Neural progenitor cell (in vitro differentiated cells): ENCODE results near the gene TAC4. TPM values are rescaled to one million over a fixed set of nuclear protein-coding genes. Genes with fewer than 3 reads are reported as not detected.

Source experiments
- DNase-seq: peaks from one replicate; pipeline ENCODE4 v3.0.0-alpha.2; 2016; ENCODE audit warnings: low spot score
- H2AFZ ChIP-seq: fragments of 200-600 bp; sonication (generic); replicated peaks from 2 replicates; pipeline ENCODE4 v1.6.1; 2016; ENCODE audit warnings: antibody characterized with exemption
- H3F3A ChIP-seq: fragments of 200-600 bp; sonication (generic); 2 replicates; pipeline ENCODE4 v1.6.1; 2016; ENCODE audit warnings: antibody characterized with exemption, low read depth
- H3K27ac ChIP-seq: fragments of 200-600 bp; sonication (generic); 2 replicates; pipeline ENCODE4 v1.5.1; 2016; ENCODE audit warnings: mild to moderate bottlenecking
- H3K27me3 ChIP-seq: fragments of 200-600 bp; sonication (generic); 2 replicates; pipeline ENCODE4 v1.6.1; 2016; ENCODE audit warnings: mild to moderate bottlenecking, moderate library complexity
- H3K36me3 ChIP-seq: fragments of 200-600 bp; sonication (generic); 2 replicates; pipeline ENCODE4 v1.5.1; 2016
- H3K4me1 ChIP-seq: fragments of 200-600 bp; sonication (generic); 2 replicates; pipeline ENCODE4 v1.6.1; 2016; ENCODE audit warnings: mixed run types
- H3K4me2 ChIP-seq: fragments of 200-600 bp; sonication (generic); 2 replicates; pipeline ENCODE4 v1.6.1; 2016
- H3K4me3 ChIP-seq: fragments of 200-600 bp; sonication (generic); 2 replicates; pipeline ENCODE4 v1.5.1; 2016
- H3K79me2 ChIP-seq: fragments of 200-600 bp; sonication (generic); 2 replicates; pipeline ENCODE4 v1.6.1; 2016; ENCODE audit warnings: low read depth
- H3K9ac ChIP-seq: fragments of 200-600 bp; sonication (generic); 2 replicates; pipeline ENCODE4 v1.6.1; 2016
- H3K9me3 ChIP-seq: fragments of 200-600 bp; sonication (generic); 2 replicates; pipeline ENCODE4 v1.5.1; 2016; ENCODE audit warnings: low read depth
- H4K20me1 ChIP-seq: fragments of 200-600 bp; sonication (generic); 2 replicates; pipeline ENCODE4 v1.6.1; 2016; ENCODE audit warnings: low read depth
- H3K27ac Mint-ChIP-seq: 3 replicates; pipeline ENCODE4 v1.8.0; 2021; ENCODE audit warnings: mixed read lengths
- H3K27me3 Mint-ChIP-seq: 2 replicates; pipeline ENCODE4 v1.8.0; 2022; ENCODE audit warnings: low read depth, mild to moderate bottlenecking, inconsistent platforms, moderate library complexity, mixed read lengths; ENCODE audit not compliant: insufficient read depth
- H3K36me3 Mint-ChIP-seq: 3 replicates; pipeline ENCODE4 v1.8.0; 2021; ENCODE audit warnings: mixed read lengths
- H3K4me1 Mint-ChIP-seq: 3 replicates; pipeline ENCODE4 v1.8.0; 2021; ENCODE audit warnings: mixed read lengths
- H3K4me3 Mint-ChIP-seq: 3 replicates; pipeline ENCODE4 v1.8.0; 2021; ENCODE audit warnings: mild to moderate bottlenecking, moderate library complexity, mixed read lengths
- H3K9me3 Mint-ChIP-seq: 3 replicates; pipeline ENCODE4 v1.8.0; 2020; ENCODE audit warnings: mixed read lengths
- EZH2 ChIP-seq: fragments of 200-600 bp; sonication (generic); IDR thresholded peaks from 2 replicates; pipeline ENCODE4 v1.6.1; 2017; ENCODE audit warnings: antibody characterized with exemption, mild to moderate bottlenecking, moderate library complexity
- EZH2phosphoT487 ChIP-seq: fragments of 200-600 bp; sonication (generic); IDR thresholded peaks from 2 replicates; pipeline ENCODE4 v1.6.1; 2017; ENCODE audit warnings: antibody characterized with exemption
- total RNA-seq: library from RNA; depleted of rRNA; stranded (reverse); fragments of >200 nt; gene quantifications from 2 replicates; pipeline ENCODE4 v1.2.3, GENCODE V29; 2015; ENCODE audit warnings: low replicate concordance
- TF ChIP-seq, protein P1 (sequence below): fragments of 200-600 bp; sonication (generic); IDR thresholded peaks from 2 replicates; pipeline ENCODE4 v1.5.1; 2017; ENCODE audit warnings: antibody characterized with exemption, mild to moderate bottlenecking

The TAC4 gene
- total RNA-seq, 1 donor from 2014 or later: not detected

DNA sequence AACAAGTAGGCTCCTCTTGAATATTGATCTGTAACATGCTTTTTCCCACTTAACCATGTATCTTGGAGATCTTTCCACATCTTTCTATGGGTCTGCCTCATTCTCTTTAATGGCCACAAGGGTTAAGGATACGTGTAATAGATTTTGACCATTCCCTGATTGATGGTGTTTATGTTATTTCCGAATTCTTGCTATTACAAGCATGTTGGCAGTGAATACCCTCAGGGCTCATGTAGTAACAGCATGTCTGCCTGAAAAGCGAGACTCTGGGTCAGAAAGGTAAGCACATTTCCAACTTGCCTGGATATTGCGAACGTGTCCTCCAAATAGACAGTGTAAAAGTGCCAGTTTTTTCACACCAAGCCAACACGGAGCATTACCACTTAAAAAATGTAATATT, 5.0 kb downstream of the TAC4 start:
- no peaks in the 10 kb centered on the region for H3K79me2 ChIP-seq
- H4K20me1 ChIP-seq: peaks cover 5% of the 10 kb centered on the region
- no peak overlapping the region for H3K27ac Mint-ChIP-seq
- DNase-seq: no peak
- H3K27ac ChIP-seq: no peak overlapping the region
- H3K9me3 ChIP-seq: no peaks in the 10 kb centered on the region
- H3K4me3 Mint-ChIP-seq: no peak overlapping the region
- H3F3A ChIP-seq: peaks cover 6% of the 10 kb centered on the region
- no peak overlapping the region for H3K4me2 ChIP-seq
- no peaks in the 10 kb centered on the region for H3K27me3 ChIP-seq
- H3K9ac ChIP-seq: no peak overlapping the region
- peaks cover 2% of the 10 kb centered on the region for H3K4me1 Mint-ChIP-seq
- H3K4me3 ChIP-seq: no peak overlapping the region
- no peaks in the 10 kb centered on the region for H3K9me3 Mint-ChIP-seq
- no peaks in the 10 kb centered on the region for H3K36me3 Mint-ChIP-seq
- no peak overlapping the region for H2AFZ ChIP-seq
- no peak for TF ChIP-seq EZH2phosphoT487
- no peak for TF ChIP-seq EZH2
- TF ChIP-seq, protein P1, sequence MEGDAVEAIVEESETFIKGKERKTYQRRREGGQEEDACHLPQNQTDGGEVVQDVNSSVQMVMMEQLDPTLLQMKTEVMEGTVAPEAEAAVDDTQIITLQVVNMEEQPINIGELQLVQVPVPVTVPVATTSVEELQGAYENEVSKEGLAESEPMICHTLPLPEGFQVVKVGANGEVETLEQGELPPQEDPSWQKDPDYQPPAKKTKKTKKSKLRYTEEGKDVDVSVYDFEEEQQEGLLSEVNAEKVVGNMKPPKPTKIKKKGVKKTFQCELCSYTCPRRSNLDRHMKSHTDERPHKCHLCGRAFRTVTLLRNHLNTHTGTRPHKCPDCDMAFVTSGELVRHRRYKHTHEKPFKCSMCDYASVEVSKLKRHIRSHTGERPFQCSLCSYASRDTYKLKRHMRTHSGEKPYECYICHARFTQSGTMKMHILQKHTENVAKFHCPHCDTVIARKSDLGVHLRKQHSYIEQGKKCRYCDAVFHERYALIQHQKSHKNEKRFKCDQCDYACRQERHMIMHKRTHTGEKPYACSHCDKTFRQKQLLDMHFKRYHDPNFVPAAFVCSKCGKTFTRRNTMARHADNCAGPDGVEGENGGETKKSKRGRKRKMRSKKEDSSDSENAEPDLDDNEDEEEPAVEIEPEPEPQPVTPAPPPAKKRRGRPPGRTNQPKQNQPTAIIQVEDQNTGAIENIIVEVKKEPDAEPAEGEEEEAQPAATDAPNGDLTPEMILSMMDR: no peak
- peaks cover 3% of the 10 kb centered on the region for H3K27me3 Mint-ChIP-seq
- H3K36me3 ChIP-seq: no peaks in the 10 kb centered on the region
- peaks cover 3% of the 10 kb centered on the region for H3K4me1 ChIP-seq

DNA sequence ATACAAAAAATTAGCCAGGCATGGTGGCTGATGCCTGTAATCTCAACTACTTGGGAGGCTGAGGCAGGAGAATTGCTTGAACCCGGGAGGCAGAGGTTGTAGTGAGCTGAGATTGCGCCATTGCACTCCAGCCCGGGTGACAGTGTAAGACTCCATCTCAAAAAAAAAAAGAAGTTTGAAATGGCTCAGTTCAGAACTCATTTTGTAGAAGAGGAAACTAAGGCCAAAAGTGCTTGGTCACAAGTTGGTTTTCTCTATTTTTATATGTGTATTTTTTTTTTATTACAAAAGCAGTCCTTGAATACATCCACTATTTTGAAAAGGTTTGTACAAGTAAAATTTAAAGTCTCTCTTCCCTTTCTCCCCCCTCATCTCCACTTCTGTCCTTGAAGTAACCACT, 5.5 kb downstream of the TAC4 start:
- Mint-ChIP-seq H3K4me1 (no peaks in the 10 kb centered on the region), H3K4me3 (no peak overlapping the region), H3K27me3 (peaks cover 3% of the 10 kb centered on the region), H3K36me3 (no peaks in the 10 kb centered on the region), H3K27ac (no peak overlapping the region), H3K9me3 (no peaks in the 10 kb centered on the region)
- peaks cover 7% of the 10 kb centered on the region for H3F3A ChIP-seq
- no peaks in the 10 kb centered on the region for H3K36me3 ChIP-seq
- no peaks in the 10 kb centered on the region for H3K27me3 ChIP-seq
- no peak overlapping the region for H3K4me2 ChIP-seq
- H3K79me2 ChIP-seq: no peaks in the 10 kb centered on the region
- no peak overlapping the region for H2AFZ ChIP-seq
- no peaks in the 10 kb centered on the region for H3K4me1 ChIP-seq
- no peaks in the 10 kb centered on the region for H3K9me3 ChIP-seq
- H3K9ac ChIP-seq: no peak overlapping the region
- no peak for TF ChIP-seq EZH2phosphoT487
- TF ChIP-seq, protein P1: no peak
- TF ChIP-seq EZH2: no peak
- DNase-seq: no peak
- peaks cover 5% of the 10 kb centered on the region for H4K20me1 ChIP-seq
- no peak overlapping the region for H3K4me3 ChIP-seq
- no peak overlapping the region for H3K27ac ChIP-seq

DNA sequence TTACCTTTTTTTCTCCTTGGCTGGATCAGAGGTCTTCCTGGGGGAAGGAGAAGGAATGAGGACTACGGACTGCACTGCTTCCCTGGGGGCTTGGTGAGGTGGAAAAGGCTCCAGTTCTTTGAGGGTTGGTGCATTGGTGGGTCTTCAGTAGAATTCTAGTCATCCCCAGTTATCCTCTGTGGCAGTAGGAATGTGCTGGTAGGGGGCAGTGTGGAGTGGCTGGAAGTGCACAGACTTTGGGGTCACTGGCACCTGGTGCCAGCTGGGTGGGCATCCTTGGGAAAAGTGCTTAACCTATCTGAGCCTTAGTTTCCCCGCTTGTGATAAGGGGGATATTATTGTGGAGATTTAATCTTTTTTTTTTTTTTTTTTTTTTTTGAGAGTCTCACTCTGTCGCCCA, 6.3 kb downstream of the TAC4 start:
- Mint-ChIP-seq H3K4me1 (no peaks in the 10 kb centered on the region), H3K4me3 (no peak overlapping the region), H3K27ac (no peak overlapping the region), H3K36me3 (no peaks in the 10 kb centered on the region), H3K9me3 (no peaks in the 10 kb centered on the region), H3K27me3 (peaks cover 7% of the 10 kb centered on the region)
- Histone ChIP-seq H3K9me3 (no peaks in the 10 kb centered on the region), H3K4me3 (no peak overlapping the region), H3K4me1 (no peaks in the 10 kb centered on the region), H2AFZ (no peak overlapping the region), H3K27me3 (no peaks in the 10 kb centered on the region), H3K9ac (no peak overlapping the region), H3K4me2 (no peak overlapping the region), H3K27ac (no peak overlapping the region), H3F3A (peaks cover 5% of the 10 kb centered on the region), H4K20me1 (peaks cover 5% of the 10 kb centered on the region), H3K36me3 (no peaks in the 10 kb centered on the region), H3K79me2 (no peaks in the 10 kb centered on the region)
- DNase-seq: no peak
- TF ChIP-seq, protein P1: peak; percentile 23
- TF ChIP-seq EZH2phosphoT487: no peak

DNA sequence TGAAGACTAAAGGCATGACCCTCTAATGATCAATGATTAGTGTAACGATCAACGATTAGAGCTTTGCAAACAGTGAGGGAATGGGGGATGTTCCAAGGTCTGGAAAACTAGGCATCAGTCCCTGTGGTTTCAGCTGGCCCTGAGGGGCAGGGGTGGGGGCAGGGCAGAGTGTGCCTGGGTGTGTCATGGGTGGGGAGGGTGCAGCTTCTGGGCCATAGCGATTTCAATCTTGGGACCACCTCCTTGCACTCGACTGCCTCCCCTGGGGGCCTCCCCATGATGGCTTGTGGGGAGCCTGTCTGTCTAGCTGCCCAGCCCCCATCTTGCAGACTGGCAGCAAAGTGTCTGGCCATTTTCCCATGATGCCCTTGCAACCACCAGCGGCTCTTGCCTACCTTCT, 8.4 kb downstream of the TAC4 start:
- DNase-seq: no peak
- H3K27ac ChIP-seq: no peak overlapping the region
- Mint-ChIP-seq H3K4me3 (no peak overlapping the region), H3K36me3 (peaks cover 5% of the 10 kb centered on the region), H3K27ac (peak overlapping the region; percentile 42), H3K27me3 (peaks cover 7% of the 10 kb centered on the region), H3K4me1 (no peaks in the 10 kb centered on the region), H3K9me3 (no peaks in the 10 kb centered on the region)
- H3K9me3 ChIP-seq: no peaks in the 10 kb centered on the region
- no peak overlapping the region for H2AFZ ChIP-seq
- H3K4me3 ChIP-seq: no peak overlapping the region
- H3F3A ChIP-seq: peaks cover 5% of the 10 kb centered on the region
- no peaks in the 10 kb centered on the region for H3K27me3 ChIP-seq
- peaks cover 5% of the 10 kb centered on the region for H4K20me1 ChIP-seq
- no peak overlapping the region for H3K9ac ChIP-seq
- no peak for TF ChIP-seq EZH2
- no peak for TF ChIP-seq EZH2phosphoT487
- TF ChIP-seq, protein P1: no peak
- H3K79me2 ChIP-seq: no peaks in the 10 kb centered on the region
- no peak overlapping the region for H3K4me2 ChIP-seq
- H3K4me1 ChIP-seq: no peaks in the 10 kb centered on the region
- H3K36me3 ChIP-seq: no peaks in the 10 kb centered on the region
